Keratinocyte (primary cell): ENCODE data around the gene CMKLR1.

Experiments used
- CTCF ChIP-seq, 3 experiments: IDR thresholded peaks in 1 of 3; conservative IDR thresholded peaks in 1 of 3; optimal IDR thresholded peaks in 1 of 3; 2 replicates in 2 of 3; 3 replicates in 1 of 3; pipeline versions ENCODE3 to v1.5.1; 2011; ENCODE audit warnings: low read length in 3 of 3, mild to moderate bottlenecking in 3 of 3, moderate library complexity in 2 of 3, control low read depth in 1 of 3, inconsistent platforms in 1 of 3; ENCODE audit not compliant: insufficient read depth in 2 of 3; ENCODE audit errors: extremely low read depth in 1 of 3
- EZH2 ChIP-seq: IDR thresholded peaks from one replicate; pipeline ENCODE4 v1.6.1; 2012; ENCODE audit warnings: inconsistent platforms, mild to moderate bottlenecking, low read length, moderate library complexity

- TF ChIP-seq CTCF (optimal IDR thresholded peaks at IDR 0.05 in 1 of 3, IDR thresholded peaks at IDR 0.05 in 1 of 3, conservative IDR thresholded peaks at IDR 0.05 in 1 of 3; ENCODE audit: extremely low read depth in 1 of 3, insufficient read depth in 2 of 3, low read length in 3 of 3) (no peak), EZH2 (no peak)
These were observed 16.0 kb upstream of the CMKLR1 start for GRCh38 chr12:108355069-108355468.
